Erythroblast (primary cell): ENCODE data around the gene PCDHGA3.
A peak's percentile ranks its signal among the peaks of the same experiment; 100 is the strongest.
"Not testable (repeated sequence)": the region's sequence is repeated elsewhere in the genome, so short reads cannot be mapped to it uniquely, and the experiment has no call there.

ENCODE experiments used
- DNase-seq, 2 experiments: peaks; one replicate each; lab custom pipeline; 2025; lab: John Stamatoyannopoulos, UW
- GATA1 ChIP-seq: IDR thresholded peaks from 2 replicates; pipeline ENCODE4 v1.6.1; 2011; ENCODE audit warnings: low read depth, mild to moderate bottlenecking, control low read depth, low read length, moderate library complexity
- POLR2A ChIP-seq: IDR thresholded peaks from 2 replicates; pipeline ENCODE4 v1.6.1; 2011; ENCODE audit warnings: mild to moderate bottlenecking, low read length

Gene PCDHGA3

DNA sequence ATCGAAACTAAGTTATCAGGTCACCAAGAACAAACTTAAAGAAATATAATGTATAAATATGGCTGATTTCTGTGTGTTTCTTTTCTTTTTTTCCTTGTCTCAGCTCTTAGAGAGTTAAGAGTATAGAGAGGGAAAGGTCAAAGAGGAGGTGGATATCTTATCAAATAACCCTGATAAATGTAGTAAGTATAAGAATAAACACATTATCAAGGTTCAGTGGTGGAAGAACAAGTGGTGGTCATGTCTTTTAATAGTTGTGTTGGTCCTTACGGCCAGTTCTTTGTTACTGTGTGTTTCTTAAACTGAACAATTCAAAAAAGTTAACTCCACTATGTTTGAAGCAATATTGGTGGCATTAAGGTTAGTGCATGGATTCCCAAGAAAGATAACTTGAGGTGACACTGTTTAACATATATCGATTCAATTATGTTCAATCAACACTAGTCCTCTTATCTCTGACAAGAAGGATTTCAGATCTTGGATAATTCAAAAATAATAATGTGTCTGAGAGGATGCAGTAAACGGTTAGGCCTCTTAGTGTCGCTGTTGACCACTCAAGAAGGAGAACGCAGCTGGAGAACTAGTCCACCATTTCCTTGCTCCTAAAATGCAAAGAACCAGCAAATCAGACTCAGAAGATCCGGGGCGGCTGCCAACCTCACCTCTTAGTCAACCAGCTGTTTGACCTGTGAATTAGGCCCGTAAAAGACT is at the start of gene PCDHGA3:
PCDHGA3 (plus strand) TSS at position 588 of the 711 bp plus-strand sequence. CDS start 205 bp downstream, outside the sequence.
- DNase-seq, result peak; percentile 25 to 32
- TF ChIP-seq GATA1 (no peak), POLR2A (no peak)

DNA sequence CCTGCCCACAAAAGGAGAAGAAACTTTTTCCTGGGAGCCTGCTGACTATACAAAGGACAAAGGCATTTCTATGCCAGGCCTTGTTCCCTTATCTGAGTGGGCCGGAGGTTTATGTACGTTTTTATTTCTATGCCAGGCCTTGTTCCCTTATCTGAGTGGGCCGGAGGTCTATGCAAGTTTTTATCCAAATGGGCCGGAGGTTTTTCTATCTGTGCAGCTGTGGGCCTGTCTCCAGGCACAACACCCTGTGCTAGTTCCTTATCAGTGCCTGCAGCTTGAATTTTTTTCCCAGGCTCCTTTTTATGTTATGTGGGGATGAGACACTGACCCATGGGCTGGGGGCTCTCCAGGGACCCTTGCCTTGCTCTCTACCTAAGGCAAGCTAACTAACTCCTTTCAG is 45.3 kb upstream of the PCDHGA3 start:
- DNase-seq, result peak in 1 of 2 experiments; percentile 8
- TF ChIP-seq POLR2A, result no peak
- no peak for TF ChIP-seq GATA1

DNA sequence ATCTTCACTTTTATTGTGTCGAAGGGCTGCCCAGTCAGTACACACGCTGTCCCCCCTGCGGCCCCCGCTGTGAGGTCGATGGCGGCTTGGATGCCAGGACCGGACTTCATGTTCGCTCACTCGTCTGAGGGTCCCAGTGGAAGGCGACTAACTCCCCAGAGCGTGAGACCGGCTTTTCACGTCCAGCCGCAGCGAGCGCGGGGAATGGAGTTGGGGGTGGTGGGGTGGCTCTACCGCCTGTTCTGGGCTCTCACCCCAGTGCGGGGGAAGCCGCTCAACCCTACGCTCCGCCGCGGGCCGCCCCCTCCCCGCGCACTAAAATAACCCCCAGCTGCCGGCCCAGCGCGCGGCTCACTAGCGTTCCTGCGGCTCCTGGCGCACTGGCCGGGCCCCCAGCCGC is 39.9 kb upstream of the PCDHGA3 start, which contains the start of gene SLC25A2:
SLC25A2 (minus strand) TSS at position 294 of the 400 bp plus-strand sequence; CDS start at position 110, 184 bp downstream.
- TF ChIP-seq GATA1, result no peak
- no peak for TF ChIP-seq POLR2A
- no peak for DNase-seq

DNA sequence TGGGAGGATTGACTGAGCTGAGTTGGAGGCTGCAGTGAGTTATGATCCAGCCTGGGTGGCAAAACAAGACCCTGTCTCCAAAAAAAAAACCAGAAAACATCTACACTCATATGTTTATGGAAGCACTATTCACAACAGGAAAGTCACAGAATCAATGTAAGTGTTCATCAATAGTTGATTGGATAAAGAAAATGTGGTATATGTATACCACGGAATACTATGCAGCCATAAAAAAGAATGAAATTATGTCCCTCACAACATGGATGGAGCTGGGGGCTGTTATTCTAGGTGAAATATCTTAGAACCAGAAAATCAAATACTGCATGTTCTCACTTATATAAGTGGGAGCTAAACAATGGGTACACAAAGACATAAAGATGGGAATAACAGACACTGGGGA is 37.0 kb upstream of the PCDHGA3 start:
- DNase-seq, result no peak
- TF ChIP-seq GATA1 (no peak), POLR2A (no peak)

DNA sequence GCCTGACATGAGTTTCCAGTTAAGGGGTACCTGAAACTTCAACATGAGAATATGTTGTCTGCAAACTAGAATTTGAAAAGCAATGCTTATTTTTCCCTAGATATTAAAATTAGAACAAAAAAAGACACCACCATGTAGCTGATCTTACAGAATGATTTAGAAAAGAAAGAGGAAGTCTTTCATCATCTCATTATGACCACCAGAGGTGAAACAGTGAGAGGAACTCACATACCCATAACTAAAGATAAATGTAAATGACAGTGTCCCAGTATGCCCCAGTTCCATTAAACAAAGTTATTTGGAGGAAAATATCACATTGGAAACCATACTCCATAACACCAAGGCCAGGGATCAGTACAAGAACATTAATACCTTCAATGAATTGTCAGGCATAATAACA is 29.9 kb upstream of the PCDHGA3 start:
- no peak for DNase-seq

DNA sequence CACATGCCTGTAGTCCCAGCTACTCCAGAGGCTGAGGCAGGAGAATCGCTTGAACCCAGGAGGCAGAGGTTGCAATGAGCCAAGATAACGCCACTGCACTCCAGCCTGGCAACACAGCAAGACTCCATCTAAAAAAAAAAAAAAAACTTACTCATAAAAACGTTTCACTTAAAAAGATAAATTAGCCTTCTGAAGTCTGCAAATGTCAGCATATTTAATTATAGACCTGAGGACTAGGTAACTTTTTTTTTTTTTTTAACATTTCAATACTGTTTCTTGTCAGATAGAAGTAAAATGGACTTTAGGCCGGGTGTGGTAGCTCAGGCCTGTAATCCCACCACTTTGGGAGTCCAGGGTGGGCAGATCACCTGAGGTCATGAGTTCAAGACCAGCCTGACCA is 26.7 kb upstream of the PCDHGA3 start:
- DNase-seq, result not testable (repeated sequence)

More for the DNA sequence above, 29.9 kb upstream of the PCDHGA3 start:
- TF ChIP-seq GATA1, result no peak
- TF ChIP-seq POLR2A, result no peak

DNA sequence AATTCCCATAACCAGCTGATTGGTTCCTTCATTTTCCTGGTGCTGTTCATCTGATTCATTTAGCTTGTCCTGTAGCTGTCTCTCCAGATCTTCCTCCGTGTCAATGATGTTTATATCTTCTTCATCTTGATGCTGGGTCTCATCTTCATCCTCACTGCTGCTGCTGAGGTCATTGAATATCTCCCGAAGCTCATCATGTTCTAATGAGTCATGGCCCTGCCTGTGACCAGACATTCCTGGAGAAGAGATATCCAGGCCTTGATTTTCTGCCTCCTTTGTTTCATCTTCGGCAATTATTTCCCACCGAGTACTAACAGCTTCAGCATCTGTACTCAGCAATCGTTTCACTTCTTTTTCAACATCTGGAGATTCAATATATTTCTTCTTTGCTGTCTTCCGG is 24.4 kb upstream of the PCDHGA3 start:
- no peak for TF ChIP-seq GATA1
- TF ChIP-seq POLR2A, result no peak
- no peak for DNase-seq

DNA sequence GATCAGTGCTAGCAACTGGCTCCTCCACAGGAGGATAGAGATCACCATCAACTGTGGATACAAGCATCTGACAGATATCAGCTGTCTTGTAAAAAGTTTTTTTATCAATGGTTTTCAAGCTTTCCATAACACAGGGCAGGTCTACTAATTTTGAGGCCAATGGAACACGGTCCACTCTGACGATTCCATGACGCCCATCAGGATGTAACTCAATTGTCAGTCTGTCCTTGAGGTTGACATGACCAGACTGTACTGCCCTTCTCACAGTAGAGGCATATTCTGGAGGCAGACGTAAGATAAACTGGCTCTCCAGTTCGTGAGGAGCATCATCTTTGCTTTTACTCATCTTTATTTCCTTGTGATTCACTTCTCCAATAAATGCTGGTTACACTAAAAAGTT is 23.9 kb upstream of the PCDHGA3 start:
- TF ChIP-seq POLR2A, result no peak
- TF ChIP-seq GATA1, result no peak
- no peak for DNase-seq

DNA sequence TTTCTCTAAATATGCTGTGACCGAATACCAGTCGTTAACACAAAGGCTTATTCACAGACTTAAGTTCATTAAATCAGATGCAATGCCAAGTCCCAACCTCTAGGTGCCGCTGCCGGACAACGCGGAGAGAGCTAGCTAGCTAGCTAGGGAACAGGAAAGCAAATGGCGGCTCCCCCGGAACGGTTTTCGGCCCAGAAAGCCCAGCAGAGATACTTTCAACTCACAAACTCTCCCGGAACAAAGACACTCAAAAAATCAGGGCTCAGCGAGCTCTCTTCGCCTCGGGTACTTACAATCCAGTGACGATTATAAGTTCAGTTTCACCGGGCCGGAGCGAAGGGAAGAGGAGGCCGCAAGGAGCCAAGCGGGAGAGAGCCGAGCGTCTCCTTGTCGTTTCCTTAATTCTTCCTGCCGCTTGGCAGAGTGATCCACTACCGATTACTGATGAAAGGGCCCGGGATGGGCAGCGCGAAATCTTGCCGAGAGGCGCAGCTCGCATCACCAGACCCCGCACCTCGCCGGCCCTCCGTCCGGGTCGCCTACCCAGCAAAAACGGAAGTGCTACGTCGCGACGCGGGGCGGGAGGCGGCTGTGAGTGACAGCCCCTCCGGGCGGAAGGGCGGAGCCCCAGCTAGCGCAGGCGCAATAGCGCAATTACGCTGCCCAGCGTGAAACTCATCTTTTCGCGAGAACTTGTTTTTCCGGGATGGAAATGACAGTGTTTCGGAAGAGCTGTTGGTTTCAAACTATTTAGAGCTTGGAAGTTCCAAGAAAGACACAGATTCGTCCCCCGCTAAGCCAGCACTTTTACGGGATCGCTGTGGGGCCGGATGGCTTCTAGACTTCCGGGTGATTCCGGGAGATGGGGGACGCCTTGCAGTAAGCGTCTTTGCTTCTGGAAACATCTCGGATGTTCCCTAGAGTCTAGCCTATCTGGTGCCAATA is 23.1 kb upstream of the PCDHGA3 start, which contains the start of gene TAF7:
TAF7 (minus strand) TSS at position 560 of the 945 bp plus-strand sequence. CDS start 740 bp downstream, outside the sequence.
- TF ChIP-seq GATA1 (no peak), POLR2A (peak; percentile 92)
- peak; percentile 90 to 92 for DNase-seq

DNA sequence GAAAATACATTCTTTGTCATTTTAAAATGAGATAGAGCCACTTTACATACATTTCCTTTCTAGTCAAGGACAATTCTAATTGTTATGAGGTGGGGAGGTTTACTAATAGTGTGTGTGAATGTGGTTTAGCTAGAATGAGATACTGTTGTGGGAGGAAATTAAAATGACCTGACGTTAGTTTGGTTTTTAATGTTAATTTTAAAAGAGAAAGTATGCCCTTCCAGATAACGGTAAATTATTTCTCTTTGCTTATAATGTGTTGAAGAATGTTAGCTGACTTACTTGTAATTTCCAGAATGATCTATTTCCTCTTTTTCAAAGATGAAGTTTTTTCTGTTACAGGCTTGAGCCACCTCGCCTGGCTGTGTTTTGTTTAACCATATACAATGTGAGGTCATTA is 21.4 kb upstream of the PCDHGA3 start:
- TF ChIP-seq POLR2A (no peak), GATA1 (no peak)
- no peak for DNase-seq

DNA sequence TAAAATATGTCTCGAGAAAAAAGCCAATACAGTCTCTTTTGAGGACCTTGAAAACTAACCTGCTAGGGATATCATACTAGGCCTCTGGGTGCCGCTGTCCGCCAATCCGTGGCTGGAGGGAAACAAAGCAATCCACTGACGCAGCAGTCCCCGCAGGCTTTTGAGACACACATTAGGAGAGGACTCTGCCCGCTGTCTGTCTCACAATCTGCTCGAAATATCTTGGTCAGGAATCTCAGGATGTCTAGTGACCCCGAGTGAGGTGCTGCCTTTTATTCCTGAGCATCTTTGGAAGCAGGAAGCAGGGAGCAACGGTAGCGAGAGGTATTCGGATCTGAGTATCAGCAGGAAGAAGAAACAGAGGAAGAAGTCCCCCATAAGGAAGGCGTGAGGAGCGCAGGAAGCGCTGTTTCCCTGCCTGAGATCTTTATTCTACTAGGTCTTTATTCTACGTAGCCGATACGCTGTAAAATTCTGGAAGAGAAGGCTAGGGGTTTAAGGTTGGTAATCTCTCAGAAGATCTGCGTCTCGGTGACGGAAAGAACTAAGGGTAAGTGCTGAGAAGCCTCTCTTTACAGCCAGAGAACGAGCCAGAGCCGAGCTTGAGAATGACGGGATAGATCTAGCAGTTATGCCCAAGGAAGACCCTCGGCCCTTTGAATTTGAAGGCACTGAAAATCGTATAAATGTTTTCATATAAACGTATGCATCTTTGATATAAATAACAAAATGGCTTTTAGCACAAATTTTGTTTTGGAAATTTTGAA is 17.4 kb upstream of the PCDHGA3 start:
- TF ChIP-seq POLR2A, result no peak
- peak; percentile 5 to 9 for DNase-seq

DNA sequence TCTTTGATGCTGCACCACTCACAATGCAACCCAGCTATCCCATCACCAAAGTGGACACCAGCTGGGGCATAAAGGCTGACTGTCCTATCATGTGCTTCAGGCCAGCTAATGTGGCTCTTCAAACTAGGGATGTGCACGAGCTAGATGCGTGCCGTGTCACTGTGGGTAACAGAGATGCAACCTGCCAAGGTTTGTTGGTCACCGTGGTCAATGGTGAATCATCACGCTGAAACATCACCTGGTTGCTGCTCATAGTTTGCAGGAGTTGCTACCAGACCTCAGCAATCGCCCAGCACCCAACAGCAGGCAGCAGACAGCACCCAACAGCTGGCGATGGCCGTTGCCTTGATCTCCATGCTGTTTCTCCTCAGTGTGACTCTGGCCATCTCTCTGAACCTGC is 15.4 kb upstream of the PCDHGA3 start:
- TF ChIP-seq POLR2A (no peak), GATA1 (no peak)
- no peak for DNase-seq
